VCaP (cell line): ENCODE results near the gene PRDM16.

Experiments used
- H3K27ac ChIP-seq: fragments of 450-650 bp; 2 replicates; pipeline ENCODE4 v1.5.1; 2017
- TF ChIP-seq, protein P1 (sequence below): fragments of 450-650 bp; conservative IDR thresholded peaks from 2 replicates; pipeline ENCODE4 v1.5.1; 2017; ENCODE audit warnings: mild to moderate bottlenecking, moderate library complexity

The PRDM16 gene

DNA sequence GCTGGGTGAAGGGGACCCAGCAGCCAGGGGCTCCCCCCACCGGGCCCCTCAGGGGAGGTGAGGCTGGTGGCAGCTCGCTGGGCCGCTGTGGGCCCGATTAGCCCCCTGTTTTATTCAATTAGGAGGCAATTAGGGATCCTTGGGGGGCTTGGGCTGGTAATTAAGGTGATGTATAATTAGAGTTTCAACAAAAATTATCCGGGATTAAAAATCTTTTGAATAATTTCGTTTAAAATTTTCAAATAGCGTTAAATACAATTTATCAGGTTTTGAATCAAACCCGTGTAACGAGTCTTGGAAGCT lies 4.1 kb downstream of the PRDM16 start:
- TF ChIP-seq, protein P1, sequence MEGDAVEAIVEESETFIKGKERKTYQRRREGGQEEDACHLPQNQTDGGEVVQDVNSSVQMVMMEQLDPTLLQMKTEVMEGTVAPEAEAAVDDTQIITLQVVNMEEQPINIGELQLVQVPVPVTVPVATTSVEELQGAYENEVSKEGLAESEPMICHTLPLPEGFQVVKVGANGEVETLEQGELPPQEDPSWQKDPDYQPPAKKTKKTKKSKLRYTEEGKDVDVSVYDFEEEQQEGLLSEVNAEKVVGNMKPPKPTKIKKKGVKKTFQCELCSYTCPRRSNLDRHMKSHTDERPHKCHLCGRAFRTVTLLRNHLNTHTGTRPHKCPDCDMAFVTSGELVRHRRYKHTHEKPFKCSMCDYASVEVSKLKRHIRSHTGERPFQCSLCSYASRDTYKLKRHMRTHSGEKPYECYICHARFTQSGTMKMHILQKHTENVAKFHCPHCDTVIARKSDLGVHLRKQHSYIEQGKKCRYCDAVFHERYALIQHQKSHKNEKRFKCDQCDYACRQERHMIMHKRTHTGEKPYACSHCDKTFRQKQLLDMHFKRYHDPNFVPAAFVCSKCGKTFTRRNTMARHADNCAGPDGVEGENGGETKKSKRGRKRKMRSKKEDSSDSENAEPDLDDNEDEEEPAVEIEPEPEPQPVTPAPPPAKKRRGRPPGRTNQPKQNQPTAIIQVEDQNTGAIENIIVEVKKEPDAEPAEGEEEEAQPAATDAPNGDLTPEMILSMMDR = no peak

DNA sequence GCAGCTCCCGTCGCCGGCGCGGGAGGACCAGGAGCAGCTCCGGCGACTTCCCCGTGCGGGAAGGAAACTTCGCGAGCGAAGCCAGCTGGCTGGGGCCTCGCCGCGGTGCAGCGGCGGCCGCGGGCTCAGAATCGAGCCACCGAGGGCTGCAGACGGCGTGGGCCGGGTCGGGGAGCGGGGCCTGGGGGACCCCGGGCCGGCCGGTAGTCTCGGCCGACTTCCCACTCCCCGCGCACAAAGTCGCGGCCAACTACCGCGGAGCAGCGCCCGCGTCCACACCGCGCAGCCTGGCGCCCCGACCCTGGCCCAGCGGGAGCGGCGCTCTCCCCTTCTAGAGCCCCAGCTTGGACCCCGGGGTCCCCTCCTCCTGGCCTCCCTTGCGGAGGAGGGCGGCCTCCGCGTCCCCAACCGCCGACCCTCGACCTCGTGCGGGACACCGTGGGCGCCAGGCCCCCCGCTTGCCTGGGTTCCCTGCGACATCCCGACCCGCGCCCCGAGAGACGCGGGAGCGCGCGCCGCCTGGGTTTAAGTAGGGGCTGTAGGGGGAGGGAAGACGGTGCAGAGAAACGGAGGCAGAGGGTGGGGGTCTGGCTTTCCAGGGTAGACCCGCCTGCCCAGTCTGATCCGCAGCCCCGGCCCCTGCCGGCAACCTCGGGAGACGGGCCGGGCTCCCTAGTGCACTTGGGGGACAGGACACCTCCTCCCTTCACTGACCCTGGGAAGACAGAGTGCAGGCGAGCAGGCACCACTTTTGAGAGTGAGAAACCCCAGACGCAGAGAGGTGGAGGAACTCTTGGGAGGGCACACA lies 4.7 kb downstream of the PRDM16 start:
- H3K27ac ChIP-seq = no peak overlapping the region
- TF ChIP-seq, protein P1 = no peak

More for the DNA sequence above, 4.1 kb downstream of the PRDM16 start:
- no peak overlapping the region for H3K27ac ChIP-seq

DNA sequence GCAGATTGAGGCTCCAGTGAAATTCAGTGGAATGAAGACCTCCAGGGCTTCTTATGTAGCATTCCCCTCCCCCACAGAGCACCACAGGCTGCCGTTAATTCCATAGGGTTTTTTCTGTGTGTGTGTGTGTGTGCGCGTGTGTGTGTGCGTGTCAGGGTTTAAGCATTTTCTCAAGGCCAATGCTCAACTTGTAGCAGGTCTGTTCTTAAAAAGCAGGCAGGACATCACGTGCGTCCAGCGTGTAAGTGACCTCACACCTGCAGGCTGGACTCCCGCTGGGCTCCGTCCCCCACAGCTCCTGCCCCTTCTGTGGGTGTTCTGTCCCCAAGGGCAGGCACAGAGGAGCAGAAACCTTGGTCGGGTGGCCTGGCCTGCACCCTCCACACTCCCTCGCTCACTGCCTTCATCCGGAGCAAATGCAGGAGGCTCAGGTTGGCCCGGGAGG lies 5.3 kb downstream of the PRDM16 start:
- TF ChIP-seq, protein P1 = no peak
- no peak overlapping the region for H3K27ac ChIP-seq

DNA sequence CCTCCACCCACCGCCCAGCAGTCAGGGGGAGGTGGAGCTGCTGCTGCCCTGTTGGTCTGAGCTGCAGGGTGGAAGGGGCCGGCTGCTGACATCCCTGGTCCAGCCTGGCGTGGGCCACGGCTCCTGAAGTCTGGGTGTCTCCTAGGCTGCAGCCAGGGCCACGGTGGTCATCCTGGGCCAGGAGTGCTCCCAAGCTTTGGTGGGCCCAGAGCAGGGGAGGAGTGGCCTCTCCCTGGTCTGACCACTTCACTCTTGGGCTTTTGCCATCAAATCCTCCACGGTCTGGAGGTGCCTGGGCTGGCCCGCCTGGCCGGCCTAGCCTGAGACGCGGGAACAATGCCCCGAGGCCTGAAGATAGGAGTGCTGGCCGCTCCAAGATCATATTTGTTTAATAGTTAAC lies 5.8 kb downstream of the PRDM16 start:
- 0 out of 2 replicates have a peak overlapping the region, but pooled peaks have one; percentile 2 for H3K27ac ChIP-seq
- TF ChIP-seq, protein P1 = no peak

DNA sequence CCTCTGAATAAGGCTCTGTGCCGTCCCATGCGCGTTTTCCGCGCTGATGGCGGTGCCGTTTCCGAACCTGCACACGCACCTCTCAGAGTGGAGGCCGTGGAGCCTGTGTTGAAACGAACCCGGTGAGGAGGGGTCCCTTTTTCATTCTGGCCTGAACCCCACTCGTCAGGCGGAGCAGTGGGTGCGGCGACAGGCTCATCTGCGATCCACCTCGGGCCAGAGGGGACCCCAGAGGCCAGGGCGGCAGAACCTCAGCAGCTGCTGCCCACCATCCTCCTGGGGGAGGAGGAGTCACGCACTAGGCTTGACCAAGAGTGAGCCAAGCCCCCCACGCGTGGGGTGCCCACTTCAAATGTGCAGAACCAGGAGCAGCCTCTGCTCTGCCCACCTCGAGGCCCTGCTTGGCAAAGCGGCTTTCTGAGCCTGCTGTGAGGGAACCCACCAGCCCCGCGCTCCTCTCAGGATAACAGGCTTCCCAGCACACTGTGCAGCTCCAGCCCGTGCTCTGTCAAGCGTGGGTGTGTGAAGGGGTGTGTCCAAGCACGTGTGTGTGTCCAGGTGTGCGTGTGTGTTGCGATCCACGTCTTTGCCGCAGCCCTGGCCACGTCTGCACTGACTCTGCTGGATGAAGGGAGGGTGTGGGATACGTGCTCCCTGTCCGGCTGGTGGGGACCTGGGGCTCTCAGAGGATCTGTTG lies 6.8 kb downstream of the PRDM16 start:
- H3K27ac ChIP-seq = 0 out of 2 replicates have a peak overlapping the region, but pooled peaks have one; percentile 2
- TF ChIP-seq, protein P1 = no peak

DNA sequence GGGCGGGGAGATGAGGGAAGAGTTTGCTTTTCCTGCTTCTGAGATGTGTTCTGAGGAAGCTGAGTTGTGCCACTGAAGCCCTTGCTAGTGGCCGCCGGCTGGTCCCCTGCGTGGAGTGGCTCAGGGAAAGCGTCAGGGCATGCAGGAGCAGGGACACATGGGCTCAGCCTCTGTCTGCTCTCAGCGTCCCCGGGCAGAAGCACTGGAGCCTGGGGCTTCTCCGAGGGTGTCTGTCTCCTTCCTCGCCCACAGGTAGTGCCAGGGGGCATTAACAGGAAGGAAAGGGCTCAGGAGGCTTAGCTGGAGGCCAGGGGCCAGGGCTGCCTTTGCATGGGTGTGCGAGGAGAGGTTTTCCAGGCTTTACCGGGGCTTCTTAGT lies 7.3 kb downstream of the PRDM16 start:
- TF ChIP-seq, protein P1 = no peak
- no peak overlapping the region for H3K27ac ChIP-seq

DNA sequence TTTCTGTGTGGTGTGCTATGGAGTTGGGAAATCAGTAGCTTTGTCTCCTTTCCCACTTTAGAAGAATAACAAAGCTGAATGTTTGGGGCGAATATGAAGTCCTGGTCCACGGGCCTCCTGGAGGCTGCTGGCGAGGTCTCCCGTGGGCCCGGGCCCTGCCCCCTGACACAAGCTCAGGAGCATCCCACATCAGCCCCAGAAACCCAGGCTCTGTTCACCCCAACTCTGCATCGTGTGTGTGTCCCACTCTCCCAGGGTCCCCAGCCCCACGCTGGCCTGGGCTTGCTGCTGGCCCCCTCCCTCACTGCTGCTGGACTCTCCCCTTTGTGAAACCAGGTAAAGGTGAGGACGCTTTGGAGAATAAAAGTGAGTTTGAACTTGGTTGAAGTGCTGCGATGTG lies 8.1 kb downstream of the PRDM16 start:
- no peak overlapping the region for H3K27ac ChIP-seq
- TF ChIP-seq, protein P1 = no peak
